Neural progenitor cell (in vitro differentiated cells): ENCODE data around the gene TPGS1.

ENCODE experiments used
- CTCF ChIP-seq: fragments of 200-600 bp; sonication (generic); IDR thresholded peaks from 2 replicates; pipeline ENCODE4 v1.5.1; 2017; ENCODE audit warnings: antibody characterized with exemption, mild to moderate bottlenecking
- EZH2phosphoT487 ChIP-seq: fragments of 200-600 bp; sonication (generic); IDR thresholded peaks from 2 replicates; pipeline ENCODE4 v1.6.1; 2017; ENCODE audit warnings: antibody characterized with exemption

- TF ChIP-seq EZH2phosphoT487 (no peak), CTCF (no peak)
Observed at GRCh38 chr19:541699-542098, 34.4 kb downstream of the TPGS1 start.
